GM19452 (cell line): ENCODE data around the gene HECTD1.
"Not testable (repeated sequence)": the region's sequence is repeated elsewhere in the genome, so short reads cannot be mapped to it uniquely, and the experiment has no call there.

Experiments used
- ATAC-seq: cut with Tn5 transposase; IDR thresholded peaks from one replicate; pipeline ENCODE4 v1.9.1; 2021; ENCODE audit not compliant: unreplicated experiment

HECTD1 gene

GRCh38 chr14:31196839-31197492, 10.6 kb downstream of the HECTD1 start:
- ATAC-seq, result no peak

GRCh38 chr14:31194661-31195060, 12.9 kb downstream of the HECTD1 start:
- no peak for ATAC-seq

- ATAC-seq, result no peak
Measured at GRCh38 chr14:31194095-31194494, 13.5 kb downstream of the HECTD1 start.

- not testable (repeated sequence) for ATAC-seq
Measured at GRCh38 chr14:31192544-31192943, 15.0 kb downstream of the HECTD1 start.

GRCh38 chr14:31190717-31191263, 16.8 kb downstream of the HECTD1 start:
- ATAC-seq, result no peak

GRCh38 chr14:31190219-31190603, 17.4 kb downstream of the HECTD1 start:
- ATAC-seq, result no peak

- ATAC-seq, result no peak
Measured at GRCh38 chr14:31189346-31190218, 18.0 kb downstream of the HECTD1 start.

- no peak for ATAC-seq
Measured at GRCh38 chr14:31188744-31189143, 18.8 kb downstream of the HECTD1 start.

GRCh38 chr14:31182016-31182415, 25.6 kb downstream of the HECTD1 start:
- ATAC-seq, result not testable (repeated sequence)

GRCh38 chr14:31181271-31181670, 26.3 kb downstream of the HECTD1 start:
- no peak for ATAC-seq

- ATAC-seq, result no peak
Measured at GRCh38 chr14:31180299-31181051, 27.1 kb downstream of the HECTD1 start.

GRCh38 chr14:31174433-31174832, 33.2 kb downstream of the HECTD1 start:
- no peak for ATAC-seq

- no peak for ATAC-seq
Measured at GRCh38 chr14:31173120-31173837, 34.3 kb downstream of the HECTD1 start.

- no peak for ATAC-seq
Measured at GRCh38 chr14:31172084-31172483, 35.5 kb downstream of the HECTD1 start.

- ATAC-seq, result no peak
Measured at GRCh38 chr14:31170411-31170810, 37.2 kb downstream of the HECTD1 start.

GRCh38 chr14:31169877-31170276, 37.7 kb downstream of the HECTD1 start:
- no peak for ATAC-seq

- ATAC-seq, result no peak
Measured at GRCh38 chr14:31167032-31167431, 40.6 kb downstream of the HECTD1 start.

- no peak for ATAC-seq
Measured at GRCh38 chr14:31166271-31166561, 41.4 kb downstream of the HECTD1 start.

GRCh38 chr14:31164115-31164514, 43.5 kb downstream of the HECTD1 start:
- no peak for ATAC-seq

- no peak for ATAC-seq
Measured at GRCh38 chr14:31162910-31163649, 44.5 kb downstream of the HECTD1 start.
